Measurements from ENCODE around the gene EIF1.
"Not testable (repeated sequence)": the region's sequence is repeated elsewhere in the genome, so short reads cannot be mapped to it uniquely, and the experiment has no call there.

Gene EIF1

GRCh38 chr17:41700843-41701242, 12.2 kb downstream of the EIF1 start:
- DNase-seq (ENCODE audit: low read depth, low spot score), result not testable (repeated sequence)

- DNase-seq (ENCODE audit: low read depth, low spot score), result no peak
Measured at GRCh38 chr17:41702712-41703111, 14.0 kb downstream of the EIF1 start.

- DNase-seq (ENCODE audit: low read depth, low spot score), result peak; percentile 83
Measured at GRCh38 chr17:41705271-41705991, 16.7 kb downstream of the EIF1 start.

- DNase-seq (ENCODE audit: low read depth, low spot score), result no peak
Measured at GRCh38 chr17:41707803-41708669, 19.4 kb downstream of the EIF1 start.

GRCh38 chr17:41710472-41711090, 21.9 kb downstream of the EIF1 start:
- no peak for DNase-seq (ENCODE audit: low read depth, low spot score)

- no peak for DNase-seq (ENCODE audit: low read depth, low spot score)
Measured at GRCh38 chr17:41711669-41712400, 23.1 kb downstream of the EIF1 start, which contains the start of gene GAST. GAST (plus strand) TSS chr17:41712331; CDS start chr17:41715437, 3,106 bp downstream.

- DNase-seq (ENCODE audit: low read depth, low spot score), result peak; percentile 70
Measured at GRCh38 chr17:41717408-41718286, 29.0 kb downstream of the EIF1 start.

- no peak for DNase-seq (ENCODE audit: low read depth, low spot score)
Measured at GRCh38 chr17:41718287-41718645, 29.6 kb downstream of the EIF1 start.

- DNase-seq (ENCODE audit: low read depth, low spot score), result no peak
Measured at GRCh38 chr17:41722231-41722630, 33.5 kb downstream of the EIF1 start.

- no peak for DNase-seq (ENCODE audit: low read depth, low spot score)
Measured at GRCh38 chr17:41723801-41724475, 35.3 kb downstream of the EIF1 start.

- DNase-seq (ENCODE audit: low read depth, low spot score), result no peak
Measured at GRCh38 chr17:41724476-41725050, 35.9 kb downstream of the EIF1 start.

- DNase-seq (ENCODE audit: low read depth, low spot score), result no peak
Measured at GRCh38 chr17:41725134-41725533, 36.4 kb downstream of the EIF1 start.

- DNase-seq (ENCODE audit: low read depth, low spot score), result no peak
Measured at GRCh38 chr17:41728056-41728455, 39.4 kb downstream of the EIF1 start.

- DNase-seq (ENCODE audit: low read depth, low spot score), result no peak
Measured at GRCh38 chr17:41730479-41730878, 41.8 kb downstream of the EIF1 start.

GRCh38 chr17:41731836-41732235, 43.2 kb downstream of the EIF1 start:
- DNase-seq (ENCODE audit: low read depth, low spot score), result no peak

- DNase-seq (ENCODE audit: low read depth, low spot score), result no peak
Measured at GRCh38 chr17:41733348-41734138, 44.9 kb downstream of the EIF1 start.

GRCh38 chr17:41734139-41734948, 45.7 kb downstream of the EIF1 start, which contains the start of gene HAP1:
HAP1 (minus strand) TSS chr17:41734643; CDS start chr17:41734634, 9 bp downstream.
- DNase-seq (ENCODE audit: low read depth, low spot score), result peak; percentile 83

GRCh38 chr17:41734949-41735313, 46.2 kb downstream of the EIF1 start:
- no peak for DNase-seq (ENCODE audit: low read depth, low spot score)
